Fibroblast of the aortic adventitia (primary cell): Measurements from ENCODE around the gene JHY. TPM values are rescaled to one million over a fixed set of nuclear protein-coding genes. Genes with fewer than 3 reads are reported as not detected.
A peak's percentile ranks its signal among the peaks of the same experiment; 100 is the strongest.

ENCODE experiments used
- DNase-seq: peaks from one replicate; pipeline ENCODE4 v3.0.0-alpha.2; 2010; ENCODE audit warnings: low read depth
- H3K4me3 ChIP-seq: 2 replicates; pipeline ENCODE4 v1.5.1; 2011; ENCODE audit warnings: low read depth, mild to moderate bottlenecking, control low read depth, low read length, moderate library complexity
- CTCF ChIP-seq: IDR thresholded peaks from 2 replicates; pipeline ENCODE4 v1.5.1; 2011; ENCODE audit warnings: mild to moderate bottlenecking, low read length, control low read depth, inconsistent platforms; ENCODE audit not compliant: insufficient read depth
- total RNA-seq: library from RNA; depleted of rRNA; stranded (reverse); fragments of >200 nt; gene quantifications from 2 replicates; pipeline ENCODE4 v1.2.3, GENCODE V29; 2012; ENCODE audit warnings: low replicate concordance

Gene JHY
- 5.2 and 9.3 TPM in 2 replicates for total RNA-seq

GRCh38 chr11:122882189-122882856 lies at the start of gene JHY:
TSS of gene JHY (plus strand) at chr11:122882759. CDS start at chr11:122885850, 3,091 bp downstream.
- no peak for TF ChIP-seq CTCF
- peak within 1 kb of the TSS; percentile 66 for H3K4me3 ChIP-seq
- DNase-seq, result peak; percentile 2

- no peak for TF ChIP-seq CTCF
- DNase-seq, result no peak
- no peak overlapping the region for H3K4me3 ChIP-seq
Observed at GRCh38 chr11:122833846-122834464, 48.6 kb upstream of the JHY start.

- no peak for TF ChIP-seq CTCF
- no peak overlapping the region for H3K4me3 ChIP-seq
- no peak for DNase-seq
Observed at GRCh38 chr11:122836916-122837315, 45.6 kb upstream of the JHY start.

GRCh38 chr11:122837528-122838346 lies 44.8 kb upstream of the JHY start:
- DNase-seq, result no peak
- H3K4me3 ChIP-seq, result no peak overlapping the region
- no peak for TF ChIP-seq CTCF

GRCh38 chr11:122843281-122844141 lies 39.0 kb upstream of the JHY start:
- TF ChIP-seq CTCF, result no peak
- DNase-seq, result no peak
- no peak overlapping the region for H3K4me3 ChIP-seq

DNA sequence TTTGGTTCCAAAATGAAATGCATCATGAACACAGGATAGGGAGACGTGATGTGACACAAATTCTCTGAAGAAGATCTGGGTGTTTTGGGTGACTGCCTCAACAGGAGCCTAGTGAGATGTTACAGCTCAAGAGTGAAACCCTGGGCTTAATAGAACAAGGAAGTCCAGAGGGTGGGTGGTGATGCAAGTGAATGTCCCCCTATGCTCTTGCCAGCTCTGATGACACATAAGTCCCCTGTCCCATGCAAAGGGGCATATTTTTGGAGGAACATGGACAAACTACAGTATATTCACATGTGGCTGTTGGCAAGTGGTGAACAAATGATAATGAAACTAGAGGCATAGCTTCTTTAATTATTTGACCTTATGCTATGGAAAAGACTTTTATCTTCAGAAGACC lies 35.1 kb upstream of the JHY start:
- TF ChIP-seq CTCF, result no peak
- DNase-seq, result no peak
- H3K4me3 ChIP-seq, result no peak overlapping the region
